H9 (cell line): ENCODE data around the gene FAM124A. TPM values are rescaled to one million over a fixed set of nuclear protein-coding genes. Genes with fewer than 3 reads are reported as not detected.

Experiments
- DNase-seq: peaks from one replicate; pipeline ENCODE4 v3.0.0-alpha.2; 2017
- H2AFZ ChIP-seq: one replicate; pipeline ENCODE4 v1.6.1; 2013; ENCODE audit warnings: mild to moderate bottlenecking, low read length, control low read depth, moderate library complexity
- H2AK5ac ChIP-seq: 2 replicates; pipeline ENCODE4 v1.6.1; 2013; ENCODE audit warnings: low read length, control low read depth, mixed read lengths; ENCODE audit not compliant: insufficient read length
- H2BK120ac ChIP-seq: one replicate; pipeline ENCODE4 v1.6.1; 2013; ENCODE audit warnings: low read depth, mild to moderate bottlenecking, low read length, control low read depth, inconsistent platforms; ENCODE audit not compliant: poor library complexity, severe bottlenecking
- H2BK12ac ChIP-seq: 2 replicates; pipeline ENCODE4 v1.6.1; 2013; ENCODE audit warnings: low read length, control low read depth, mixed read lengths, low read depth; ENCODE audit not compliant: insufficient read length
- H2BK15ac ChIP-seq: 2 replicates; pipeline ENCODE4 v1.6.1; 2013; ENCODE audit warnings: low read depth, low read length, control low read depth
- H2BK20ac ChIP-seq: one replicate; pipeline ENCODE4 v1.6.1; 2013; ENCODE audit warnings: low read depth, mild to moderate bottlenecking, low read length, control low read depth, inconsistent platforms; ENCODE audit not compliant: poor library complexity, severe bottlenecking
- H2BK5ac ChIP-seq: 2 replicates; pipeline ENCODE4 v1.6.1; 2013; ENCODE audit warnings: low read length, control low read depth, mixed read lengths; ENCODE audit not compliant: insufficient read length
- H3K14ac ChIP-seq: 2 replicates; pipeline ENCODE4 v1.6.1; 2013; ENCODE audit warnings: low read length, control low read depth; ENCODE audit not compliant: insufficient read depth
- H3K18ac ChIP-seq: 2 replicates; pipeline ENCODE4 v1.6.1; 2013; ENCODE audit warnings: low read depth, mild to moderate bottlenecking, mixed read lengths, low read length, control low read depth; ENCODE audit not compliant: insufficient read length
- H3K23ac ChIP-seq: 2 replicates; pipeline ENCODE4 v1.6.1; 2013; ENCODE audit warnings: low read length, control low read depth, mixed read lengths, low read depth; ENCODE audit not compliant: insufficient read length
- H3K23me2 ChIP-seq: 2 replicates; pipeline ENCODE4 v1.6.1; 2013; ENCODE audit warnings: low read depth, mild to moderate bottlenecking, mixed read lengths, low read length, control low read depth; ENCODE audit not compliant: insufficient read length, poor library complexity, severe bottlenecking
- H3K27ac ChIP-seq: 2 replicates; pipeline ENCODE4 v1.5.1; 2013; ENCODE audit warnings: low read length, control low read depth, mixed read lengths, low read depth; ENCODE audit not compliant: insufficient read length
- H3K27me3 ChIP-seq: 2 replicates; pipeline ENCODE4 v1.6.1; 2013; ENCODE audit warnings: low read length, control low read depth, inconsistent platforms; ENCODE audit not compliant: insufficient read depth
- H3K4ac ChIP-seq: 2 replicates; pipeline ENCODE4 v1.6.1; 2013; ENCODE audit warnings: low read depth, mild to moderate bottlenecking, control low read depth, inconsistent platforms, low read length, moderate library complexity
- H3K4me1 ChIP-seq: 2 replicates; pipeline ENCODE4 v1.6.1; 2013; ENCODE audit warnings: low read length, control low read depth, inconsistent platforms; ENCODE audit not compliant: insufficient read depth
- H3K4me2 ChIP-seq: 2 replicates; pipeline ENCODE4 v1.6.1; 2013; ENCODE audit warnings: low read length, control low read depth, mixed read lengths; ENCODE audit not compliant: insufficient read length, insufficient read depth
- H3K56ac ChIP-seq: 2 replicates; pipeline ENCODE4 v1.6.1; 2013; ENCODE audit warnings: low read depth, mild to moderate bottlenecking, mixed read lengths, low read length, control low read depth; ENCODE audit not compliant: insufficient read length
- H3K79me1 ChIP-seq: 2 replicates; pipeline ENCODE4 v1.6.1; 2013; ENCODE audit warnings: low read depth, mild to moderate bottlenecking, moderate library complexity, low read length, control low read depth, inconsistent platforms; ENCODE audit not compliant: insufficient read depth, poor library complexity, severe bottlenecking
- H3K79me2 ChIP-seq: 2 replicates; pipeline ENCODE4 v1.6.1; 2013; ENCODE audit warnings: low read length, control low read depth, inconsistent platforms; ENCODE audit not compliant: insufficient read depth
- H3K9ac ChIP-seq: 2 replicates; pipeline ENCODE4 v1.6.1; 2013; ENCODE audit warnings: low read length, control low read depth, mixed read lengths; ENCODE audit not compliant: insufficient read length; ENCODE audit errors: extremely low read depth
- H3K9me3 ChIP-seq: one replicate; pipeline ENCODE4 v1.6.1; 2013; ENCODE audit warnings: low read depth, low read length, inconsistent platforms; ENCODE audit not compliant: control insufficient read depth
- H3T11ph ChIP-seq: one replicate; pipeline ENCODE4 v1.6.1; 2013; ENCODE audit warnings: mild to moderate bottlenecking, low read length, control low read depth, inconsistent platforms
- H4K20me1 ChIP-seq: one replicate; pipeline ENCODE4 v1.6.1; 2013; ENCODE audit not compliant: control insufficient read depth, insufficient read length, insufficient read depth
- H4K5ac ChIP-seq: 2 replicates; pipeline ENCODE4 v1.6.1; 2013; ENCODE audit warnings: low read depth, mild to moderate bottlenecking, mixed read lengths, low read length, control low read depth; ENCODE audit not compliant: insufficient read length
- H4K8ac ChIP-seq: replicated peaks from 2 replicates; pipeline ENCODE4 v1.6.1; 2013; ENCODE audit warnings: low read length, control low read depth, mixed read lengths, low read depth; ENCODE audit not compliant: insufficient read length
- H4K91ac ChIP-seq: 2 replicates; pipeline ENCODE4 v1.6.1; 2013; ENCODE audit warnings: low read depth, mild to moderate bottlenecking, moderate library complexity, mixed read lengths, low read length, control low read depth; ENCODE audit not compliant: insufficient read length
- H3K27ac Mint-ChIP-seq, 3 experiments: 2 replicates in 2 of 3; 3 replicates in 1 of 3; pipeline ENCODE4 v1.8.0; 2020 to 2021; ENCODE audit warnings: mixed read lengths in 3 of 3, mild to moderate bottlenecking in 1 of 3, moderate library complexity in 1 of 3
- H3K27me3 Mint-ChIP-seq: 2 replicates; pipeline ENCODE4 v1.8.0; 2021; ENCODE audit warnings: low read depth, mild to moderate bottlenecking, moderate library complexity, mixed read lengths
- H3K36me3 Mint-ChIP-seq, 3 experiments: 2 replicates in 2 of 3; 3 replicates in 1 of 3; pipeline ENCODE4 v1.8.0; 2020 to 2021; ENCODE audit warnings: low read depth in 3 of 3, mixed read lengths in 3 of 3; ENCODE audit not compliant: insufficient read depth in 1 of 3
- H3K4me1 Mint-ChIP-seq, 2 experiments: 2 replicates each; pipeline ENCODE4 v1.8.0; 2020; ENCODE audit warnings: mixed read lengths in 2 of 2
- H3K4me3 Mint-ChIP-seq, 2 experiments: 2 replicates in 1 of 2; 3 replicates in 1 of 2; pipeline ENCODE4 v1.8.0; 2020 to 2021; ENCODE audit warnings: mild to moderate bottlenecking in 2 of 2, mixed read lengths in 2 of 2, moderate library complexity in 1 of 2
- H3K9me3 Mint-ChIP-seq, 2 experiments: 2 replicates in 1 of 2; 3 replicates in 1 of 2; pipeline ENCODE4 v1.8.0; 2020; ENCODE audit warnings: mild to moderate bottlenecking in 2 of 2, mixed read lengths in 2 of 2, moderate library complexity in 1 of 2
- CTCF ChIP-seq: fragments of 200-600 bp; sonication (generic); conservative IDR thresholded peaks from 3 replicates; pipeline ENCODE4 v1.8.0; 2021; ENCODE audit warnings: antibody characterized with exemption, mild to moderate bottlenecking
- WGBS: extraction: QIAGEN DNeasy Blood & Tissue Kit; methylation state at CpG from one replicate; pipeline ENCODE4 v1.1.7; 2013; ENCODE audit warnings: missing lambda C conversion rate, low lambda C conversion rate, mixed read lengths; ENCODE audit not compliant: insufficient read length; ENCODE audit errors: extremely low coverage; 5-methylcytosine and 5-hydroxymethylcytosine counted together
- total RNA-seq: library from RNA; stranded (reverse); gene quantifications from 2 replicates; pipeline ENCODE4 v1.2.1, GENCODE V29; 2021

FAM124A gene
- total RNA-seq, 1 experiment from 2014 or later, result 41.9 TPM

GRCh38 chr13:51317262-51317661 is 95.1 kb downstream of the FAM124A start:
- H4K8ac ChIP-seq, result no peak overlapping the region
- TF ChIP-seq CTCF, result no peak
- H2AK5ac ChIP-seq, result no peak overlapping the region
- no peak overlapping the region for H3K18ac ChIP-seq
- H3K27ac ChIP-seq, result no peak overlapping the region
- Mint-ChIP-seq H3K9me3 (peaks cover under 1 to 1% of the 10 kb centered on the region in 2 experiments; a peak in 3 of 5 replicates), H3K4me1 (peaks cover 25 to 32% of the 10 kb centered on the region in 2 experiments), H3K36me3 (peaks cover 0 to 8% (median 4%) of the 10 kb centered on the region in 3 experiments; a peak in 5 of 7 replicates), H3K27ac (no peak overlapping the region), H3K4me3 (no peak overlapping the region), H3K27me3 (no peaks in the 10 kb centered on the region; the same call in 1 of the 2 replicates)
- DNase-seq, result no peak
- no peak overlapping the region for H3K14ac ChIP-seq
- no peak overlapping the region for H3K23ac ChIP-seq
- H3K4me1 ChIP-seq, result peaks cover 6% of the 10 kb centered on the region
- no peak overlapping the region for H2BK5ac ChIP-seq
- no peaks in the 10 kb centered on the region for H3K23me2 ChIP-seq
- H2BK20ac ChIP-seq, result no peak overlapping the region
- no peak overlapping the region for H4K5ac ChIP-seq
- H3K79me1 ChIP-seq, result no peaks in the 10 kb centered on the region
- H3K27me3 ChIP-seq, result no peaks in the 10 kb centered on the region; the same call in 1 of the 2 replicates
- H3K9ac ChIP-seq, result no peak overlapping the region
- no peak overlapping the region for H2BK12ac ChIP-seq
- no peaks in the 10 kb centered on the region for H3K9me3 ChIP-seq
- no peak overlapping the region for H3K4ac ChIP-seq
- no peaks in the 10 kb centered on the region for H4K20me1 ChIP-seq
- H2BK120ac ChIP-seq, result no peak overlapping the region
- H2BK15ac ChIP-seq, result no peak overlapping the region
- no peak overlapping the region for H3T11ph ChIP-seq
- no peak overlapping the region for H2AFZ ChIP-seq
- H3K4me2 ChIP-seq, result no peak overlapping the region
- no CpG with 5 or more reads among the region's 1 CpG for WGBS
- H4K91ac ChIP-seq, result no peak overlapping the region
- no peak overlapping the region for H3K56ac ChIP-seq
- H3K79me2 ChIP-seq, result no peaks in the 10 kb centered on the region
